Loucy (cell line): ENCODE results near the gene KIAA1549.

Source experiments
- H2AFZ ChIP-seq: fragments of 200-600 bp; sonication (generic); 2 replicates; pipeline ENCODE4 v1.6.0; 2016; ENCODE audit warnings: antibody characterized with exemption, mild to moderate bottlenecking, low read length, moderate library complexity
- H3F3A ChIP-seq: fragments of 200-600 bp; 2 replicates; pipeline ENCODE4 v1.6.0; 2016; ENCODE audit warnings: antibody characterized with exemption, low read depth, mild to moderate bottlenecking
- H3K27me3 ChIP-seq: fragments of 200-600 bp; sonication (generic); 2 replicates; pipeline ENCODE4 v1.6.1; 2014; ENCODE audit warnings: low read length, mild to moderate bottlenecking; ENCODE audit not compliant: insufficient read depth, poor library complexity, severe bottlenecking
- H3K36me3 ChIP-seq: fragments of 200-600 bp; sonication (generic); 2 replicates; pipeline ENCODE4 v1.6.1; 2016; ENCODE audit warnings: low read length; ENCODE audit not compliant: insufficient read depth
- H3K4me1 ChIP-seq: fragments of 200-600 bp; sonication (generic); 2 replicates; pipeline ENCODE4 v1.5.1; 2014; ENCODE audit warnings: low read length, mild to moderate bottlenecking; ENCODE audit not compliant: insufficient read depth, poor library complexity, severe bottlenecking
- H3K4me2 ChIP-seq: fragments of 200-600 bp; sonication (generic); 2 replicates; pipeline ENCODE4 v1.6.0; 2014; ENCODE audit warnings: antibody characterized with exemption, low read length, low read depth, mild to moderate bottlenecking; ENCODE audit not compliant: poor library complexity, severe bottlenecking
- H3K4me3 ChIP-seq: fragments of 200-600 bp; sonication (generic); 2 replicates; pipeline ENCODE4 v1.5.1; 2014; ENCODE audit warnings: low read length, mild to moderate bottlenecking, mixed read lengths; ENCODE audit not compliant: poor library complexity, severe bottlenecking
- H3K79me2 ChIP-seq: fragments of 200-600 bp; sonication (generic); 2 replicates; pipeline ENCODE4 v1.6.1; 2014; ENCODE audit warnings: low read length; ENCODE audit not compliant: insufficient read depth
- H3K9ac ChIP-seq: fragments of 200-600 bp; sonication (generic); 2 replicates; pipeline ENCODE4 v1.6.0; 2014; ENCODE audit warnings: mild to moderate bottlenecking, low read depth, low read length, moderate library complexity; ENCODE audit not compliant: poor library complexity, severe bottlenecking
- H3K9me2 ChIP-seq: fragments of 200-600 bp; sonication (generic); replicated peaks from 2 replicates; pipeline ENCODE4 v1.6.1; 2016; ENCODE audit warnings: low read depth, low read length, mixed read lengths
- H3K9me3 ChIP-seq: fragments of 200-600 bp; sonication (generic); 2 replicates; pipeline ENCODE4 v1.6.1; 2014; ENCODE audit warnings: mild to moderate bottlenecking, antibody characterized with exemption, low read length, low read depth; ENCODE audit not compliant: insufficient read depth
- H4K20me1 ChIP-seq: fragments of 200-600 bp; sonication (generic); 2 replicates; pipeline ENCODE4 v1.6.0; 2014; ENCODE audit warnings: antibody characterized with exemption, low read length, mild to moderate bottlenecking; ENCODE audit not compliant: insufficient read depth, poor library complexity, severe bottlenecking
- EZH2phosphoT487 ChIP-seq: fragments of 200-600 bp; IDR thresholded peaks from 2 replicates; pipeline ENCODE4 v1.6.1; 2018; ENCODE audit warnings: antibody characterized with exemption, mild to moderate bottlenecking, moderate library complexity, borderline replicate concordance
- TF ChIP-seq, protein P1 (sequence below): fragments of 200-600 bp; sonication (generic); conservative IDR thresholded peaks from 2 replicates; pipeline ENCODE4 v1.5.1; 2014; ENCODE audit warnings: mild to moderate bottlenecking, antibody characterized with exemption, low read length

Gene KIAA1549

GRCh38 chr7:138878051-138878450 lies 103.1 kb downstream of the KIAA1549 start:
- H3K27me3 ChIP-seq: no peaks in the 10 kb centered on the region
- no peak overlapping the region for H3K9ac ChIP-seq
- no peaks in the 10 kb centered on the region for H4K20me1 ChIP-seq
- peaks cover 34% of the 10 kb centered on the region; the same call in 1 of the 2 replicates for H3K36me3 ChIP-seq
- no peak overlapping the region for H3K4me3 ChIP-seq
- H3K4me1 ChIP-seq: peaks cover 14% of the 10 kb centered on the region
- H3K79me2 ChIP-seq: no peaks in the 10 kb centered on the region
- no peak for TF ChIP-seq EZH2phosphoT487
- TF ChIP-seq, protein P1, sequence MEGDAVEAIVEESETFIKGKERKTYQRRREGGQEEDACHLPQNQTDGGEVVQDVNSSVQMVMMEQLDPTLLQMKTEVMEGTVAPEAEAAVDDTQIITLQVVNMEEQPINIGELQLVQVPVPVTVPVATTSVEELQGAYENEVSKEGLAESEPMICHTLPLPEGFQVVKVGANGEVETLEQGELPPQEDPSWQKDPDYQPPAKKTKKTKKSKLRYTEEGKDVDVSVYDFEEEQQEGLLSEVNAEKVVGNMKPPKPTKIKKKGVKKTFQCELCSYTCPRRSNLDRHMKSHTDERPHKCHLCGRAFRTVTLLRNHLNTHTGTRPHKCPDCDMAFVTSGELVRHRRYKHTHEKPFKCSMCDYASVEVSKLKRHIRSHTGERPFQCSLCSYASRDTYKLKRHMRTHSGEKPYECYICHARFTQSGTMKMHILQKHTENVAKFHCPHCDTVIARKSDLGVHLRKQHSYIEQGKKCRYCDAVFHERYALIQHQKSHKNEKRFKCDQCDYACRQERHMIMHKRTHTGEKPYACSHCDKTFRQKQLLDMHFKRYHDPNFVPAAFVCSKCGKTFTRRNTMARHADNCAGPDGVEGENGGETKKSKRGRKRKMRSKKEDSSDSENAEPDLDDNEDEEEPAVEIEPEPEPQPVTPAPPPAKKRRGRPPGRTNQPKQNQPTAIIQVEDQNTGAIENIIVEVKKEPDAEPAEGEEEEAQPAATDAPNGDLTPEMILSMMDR: no peak
- no peaks in the 10 kb centered on the region for H3K9me2 ChIP-seq
- no peak overlapping the region for H2AFZ ChIP-seq
- H3K9me3 ChIP-seq: no peaks in the 10 kb centered on the region
- no peaks in the 10 kb centered on the region; the same call in 1 of the 2 replicates for H3F3A ChIP-seq
- H3K4me2 ChIP-seq: no peak overlapping the region

DNA sequence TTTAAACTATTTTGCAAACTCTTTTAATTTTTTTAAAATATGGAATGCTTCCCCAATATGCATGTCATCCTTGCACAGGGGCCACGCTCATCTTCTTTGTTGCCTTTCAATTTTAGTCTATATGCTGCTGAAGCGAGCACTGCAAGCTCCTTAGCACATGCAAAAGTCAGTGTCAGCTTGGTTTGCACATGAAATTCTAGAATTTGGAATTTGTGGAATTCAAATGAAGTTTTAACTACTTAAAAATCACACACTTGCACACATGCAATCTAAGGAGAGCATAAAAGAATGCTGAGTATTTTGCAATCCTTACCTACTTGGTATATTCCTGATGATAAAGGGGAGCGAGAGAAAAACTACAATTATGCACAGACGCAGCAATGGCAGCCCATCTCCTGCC lies 104.9 kb downstream of the KIAA1549 start:
- Histone ChIP-seq H3K9me2 (no peaks in the 10 kb centered on the region), H4K20me1 (no peaks in the 10 kb centered on the region), H3K4me3 (no peak overlapping the region), H3K79me2 (no peaks in the 10 kb centered on the region), H3K4me1 (peaks cover 14% of the 10 kb centered on the region), H3K4me2 (no peak overlapping the region), H3K36me3 (peaks cover 37% of the 10 kb centered on the region; the same call in 1 of the 2 replicates), H3K9ac (no peak overlapping the region), H2AFZ (no peak overlapping the region), H3K27me3 (no peaks in the 10 kb centered on the region), H3F3A (no peaks in the 10 kb centered on the region; the same call in 1 of the 2 replicates), H3K9me3 (no peaks in the 10 kb centered on the region)
- TF ChIP-seq, protein P1: no peak
- TF ChIP-seq EZH2phosphoT487: no peak

- no peak overlapping the region for H3K4me2 ChIP-seq
- H3F3A ChIP-seq: no peaks in the 10 kb centered on the region; the same call in 1 of the 2 replicates
- H3K4me1 ChIP-seq: peaks cover 14% of the 10 kb centered on the region
- no peaks in the 10 kb centered on the region for H4K20me1 ChIP-seq
- peaks cover 36% of the 10 kb centered on the region; the same call in 1 of the 2 replicates for H3K36me3 ChIP-seq
- no peaks in the 10 kb centered on the region for H3K27me3 ChIP-seq
- no peaks in the 10 kb centered on the region for H3K9me2 ChIP-seq
- no peak overlapping the region for H2AFZ ChIP-seq
- TF ChIP-seq, protein P1: no peak
- no peak overlapping the region for H3K9ac ChIP-seq
- H3K9me3 ChIP-seq: no peaks in the 10 kb centered on the region
- no peaks in the 10 kb centered on the region for H3K79me2 ChIP-seq
- no peak overlapping the region for H3K4me3 ChIP-seq
These were observed 105.4 kb downstream of the KIAA1549 start for GRCh38 chr7:138875794-138876193.
